GM12878 (cell line): Measurements from ENCODE around the gene TMSB4X. TPM values are rescaled to one million over a fixed set of nuclear protein-coding genes. Genes with fewer than 3 reads are reported as not detected.

Experiments used
- BCLAF1 ChIP-seq: fragments of 450-650 bp; IDR thresholded peaks from 2 replicates; pipeline ENCODE4 v1.6.1; 2017; ENCODE audit warnings: antibody characterized with exemption, mild to moderate bottlenecking, moderate library complexity
- BHLHE40 ChIP-seq, 2 experiments: fragments of 450-650 bp in 1 of 2; IDR thresholded peaks; 2 replicates each; pipeline ENCODE4 v1.6.1; 2011 to 2017; ENCODE audit warnings: low read depth in 2 of 2, borderline replicate concordance in 1 of 2, improper control_type of control experiment in 1 of 2, low read length in 1 of 2, mild to moderate bottlenecking in 1 of 2
- BMI1 ChIP-seq: fragments of 450-650 bp; IDR thresholded peaks from 2 replicates; pipeline ENCODE4 v1.6.1; 2016; ENCODE audit warnings: mild to moderate bottlenecking, moderate library complexity, borderline replicate concordance
- CUX1 ChIP-seq: IDR thresholded peaks from 2 replicates; pipeline ENCODE4 v1.6.1; 2012; ENCODE audit warnings: improper control_type of control experiment, low read depth, low read length; ENCODE audit not compliant: insufficient replicate concordance
- MEF2A ChIP-seq: IDR thresholded peaks from 2 replicates; pipeline ENCODE4 v1.6.1; 2011; ENCODE audit warnings: low read depth, mild to moderate bottlenecking, low read length, moderate library complexity; ENCODE audit not compliant: insufficient read depth
- MLLT1 ChIP-seq: fragments of 450-650 bp; IDR thresholded peaks from 2 replicates; pipeline ENCODE4 v1.6.1; 2016; ENCODE audit warnings: mild to moderate bottlenecking
- MYB ChIP-seq: fragments of 150-350 bp; IDR thresholded peaks from 2 replicates; pipeline ENCODE4 v1.6.1; 2014; ENCODE audit warnings: mild to moderate bottlenecking, low read depth, low read length, borderline replicate concordance
- TBL1XR1 ChIP-seq: IDR thresholded peaks from 2 replicates; pipeline ENCODE4 v1.6.1; 2012; ENCODE audit warnings: low read depth, low read length, improper control_type of control experiment
- ZBED1 ChIP-seq: IDR thresholded peaks from 2 replicates; pipeline ENCODE4 v1.6.1; 2016; ENCODE audit warnings: borderline replicate concordance
- polyA plus RNA-seq, 11 experiments: library from polyadenylated mRNA; depleted of rRNA in 4 of 11; unstranded in 6 of 11; stranded (reverse) in 5 of 11; fragments of >200 nt; fragmentation: Nextera tagmentation in 4 of 11; fragmentation: Illumina TruSeq in 1 of 11; extraction: Ambion mirVana in 4 of 11; extraction: Trizol in 1 of 11; gene quantifications; 1 replicate in 1 of 11; 2 replicates in 10 of 11; pipeline versions ENCODE4 v1.2.1 to v1.2.3, GENCODE V29; 2011 to 2016; ENCODE audit warnings: inconsistent platforms in 2 of 11, missing spikeins in 2 of 11, low read depth in 1 of 11
- total RNA-seq, 4 experiments: library from RNA; depleted of rRNA in 3 of 4; stranded (reverse); fragments of >200 nt in 3 of 4; fragmentation: Illumina TruSeq in 1 of 4; extraction: Trizol in 1 of 4; gene quantifications; 2 replicates each; pipeline versions ENCODE4 v1.2.1 to v1.2.3, GENCODE V29; 2013 to 2021
- TF ChIP-seq, protein P1 (sequence below): fragments of 450-650 bp; formaldehyde crosslinking; IDR thresholded peaks from 2 replicates; pipeline ENCODE4 v1.4.0; 2022; ENCODE audit warnings: mild to moderate bottlenecking, moderate library complexity
- TF ChIP-seq, protein P2 (sequence below): fragments of 450-650 bp; IDR thresholded peaks from 2 replicates; pipeline ENCODE4 v1.6.1; 2017; ENCODE audit warnings: mild to moderate bottlenecking, low read depth, inconsistent platforms; ENCODE audit not compliant: poor library complexity, severe bottlenecking

TMSB4X gene
- total and polyA plus RNA-seq, 10 of the 15 experiments (the other 5 are each of a cell fraction or from before 2014, with no cell fraction given), result 13,924 to 37,234 (median 23,705) TPM

DNA sequence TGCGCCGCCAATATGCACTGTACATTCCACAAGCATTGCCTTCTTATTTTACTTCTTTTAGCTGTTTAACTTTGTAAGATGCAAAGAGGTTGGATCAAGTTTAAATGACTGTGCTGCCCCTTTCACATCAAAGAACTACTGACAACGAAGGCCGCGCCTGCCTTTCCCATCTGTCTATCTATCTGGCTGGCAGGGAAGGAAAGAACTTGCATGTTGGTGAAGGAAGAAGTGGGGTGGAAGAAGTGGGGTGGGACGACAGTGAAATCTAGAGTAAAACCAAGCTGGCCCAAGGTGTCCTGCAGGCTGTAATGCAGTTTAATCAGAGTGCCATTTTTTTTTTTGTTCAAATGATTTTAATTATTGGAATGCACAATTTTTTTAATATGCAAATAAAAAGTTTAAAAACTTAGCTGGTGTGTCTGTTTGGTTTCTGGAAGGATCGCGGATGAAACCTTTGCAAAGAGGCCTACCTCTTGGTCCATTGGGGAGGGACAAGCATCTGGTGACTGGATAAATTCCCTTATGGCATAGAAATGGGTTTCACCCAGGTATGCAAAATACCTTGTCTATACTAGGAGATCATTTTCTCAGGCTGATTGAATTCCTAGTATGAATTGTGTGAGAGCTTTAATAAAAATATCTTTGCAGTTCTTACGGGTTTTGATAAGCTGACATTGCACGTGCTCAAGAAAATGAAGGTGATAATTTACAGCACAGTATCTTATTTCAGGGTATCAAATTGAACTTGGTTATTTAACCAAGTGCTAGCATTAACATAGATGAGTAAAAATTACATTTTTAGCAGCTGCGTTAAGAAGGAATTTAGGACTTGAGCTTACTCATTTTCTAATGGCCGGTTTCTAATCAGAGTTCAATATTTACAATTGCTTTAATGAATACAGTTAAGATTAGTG is 2.2 kb downstream of the TMSB4X start (continued):
- TF ChIP-seq CUX1 (peak; percentile 65), TBL1XR1 (peak; percentile 21; the same call in 1 of the 2 replicates), BCLAF1 (peak; percentile 59; the same call in 1 of the 2 replicates), MLLT1 (peak; percentile 17), MYB (peak; percentile 36; the same call in 1 of the 2 replicates), BHLHE40 (IDR thresholded peaks at IDR 0.05; ENCODE audit: borderline replicate concordance in 1 of 2, low read depth in 2 of 2, low read length in 1 of 2) (peak; percentile 72 to 82), MEF2A (peak; percentile 35; the same call in 1 of the 2 replicates), BMI1 (peak; percentile 62), ZBED1 (peak; percentile 66; the same call in 1 of the 2 replicates)
- TF ChIP-seq, protein P1, sequence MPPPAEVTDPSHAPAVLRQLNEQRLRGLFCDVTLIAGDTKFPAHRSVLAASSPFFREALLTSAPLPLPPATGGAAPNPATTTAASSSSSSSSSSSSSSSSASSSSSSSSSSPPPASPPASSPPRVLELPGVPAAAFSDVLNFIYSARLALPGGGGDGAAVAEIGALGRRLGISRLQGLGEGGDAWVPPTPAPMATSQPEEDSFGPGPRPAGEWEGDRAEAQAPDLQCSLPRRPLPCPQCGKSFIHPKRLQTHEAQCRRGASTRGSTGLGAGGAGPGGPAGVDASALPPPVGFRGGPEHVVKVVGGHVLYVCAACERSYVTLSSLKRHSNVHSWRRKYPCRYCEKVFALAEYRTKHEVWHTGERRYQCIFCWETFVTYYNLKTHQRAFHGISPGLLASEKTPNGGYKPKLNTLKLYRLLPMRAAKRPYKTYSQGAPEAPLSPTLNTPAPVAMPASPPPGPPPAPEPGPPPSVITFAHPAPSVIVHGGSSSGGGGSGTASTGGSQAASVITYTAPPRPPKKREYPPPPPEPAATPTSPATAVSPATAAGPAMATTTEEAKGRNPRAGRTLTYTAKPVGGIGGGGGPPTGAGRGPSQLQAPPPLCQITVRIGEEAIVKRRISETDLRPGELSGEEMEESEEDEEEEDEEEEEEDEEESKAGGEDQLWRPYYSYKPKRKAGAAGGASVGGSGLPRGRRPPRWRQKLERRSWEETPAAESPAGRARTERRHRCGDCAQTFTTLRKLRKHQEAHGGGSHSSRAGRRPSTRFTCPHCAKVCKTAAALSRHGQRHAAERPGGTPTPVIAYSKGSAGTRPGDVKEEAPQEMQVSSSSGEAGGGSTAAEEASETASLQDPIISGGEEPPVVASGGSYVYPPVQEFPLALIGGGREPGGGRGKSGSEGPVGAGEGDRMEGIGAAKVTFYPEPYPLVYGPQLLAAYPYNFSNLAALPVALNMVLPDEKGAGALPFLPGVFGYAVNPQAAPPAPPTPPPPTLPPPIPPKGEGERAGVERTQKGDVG (CRISPR knock-in tag), result peak; percentile 80; the same call in 1 of the 2 replicates
- TF ChIP-seq, protein P2, sequence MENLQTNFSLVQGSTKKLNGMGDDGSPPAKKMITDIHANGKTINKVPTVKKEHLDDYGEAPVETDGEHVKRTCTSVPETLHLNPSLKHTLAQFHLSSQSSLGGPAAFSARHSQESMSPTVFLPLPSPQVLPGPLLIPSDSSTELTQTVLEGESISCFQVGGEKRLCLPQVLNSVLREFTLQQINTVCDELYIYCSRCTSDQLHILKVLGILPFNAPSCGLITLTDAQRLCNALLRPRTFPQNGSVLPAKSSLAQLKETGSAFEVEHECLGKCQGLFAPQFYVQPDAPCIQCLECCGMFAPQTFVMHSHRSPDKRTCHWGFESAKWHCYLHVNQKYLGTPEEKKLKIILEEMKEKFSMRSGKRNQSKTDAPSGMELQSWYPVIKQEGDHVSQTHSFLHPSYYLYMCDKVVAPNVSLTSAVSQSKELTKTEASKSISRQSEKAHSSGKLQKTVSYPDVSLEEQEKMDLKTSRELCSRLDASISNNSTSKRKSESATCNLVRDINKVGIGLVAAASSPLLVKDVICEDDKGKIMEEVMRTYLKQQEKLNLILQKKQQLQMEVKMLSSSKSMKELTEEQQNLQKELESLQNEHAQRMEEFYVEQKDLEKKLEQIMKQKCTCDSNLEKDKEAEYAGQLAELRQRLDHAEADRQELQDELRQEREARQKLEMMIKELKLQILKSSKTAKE, result peak; percentile 41
